GM12864 (cell line): ENCODE measurements around the gene TNFRSF14.

Experiments used
- DNase-seq: peaks from one replicate; pipeline ENCODE4 v3.0.0-alpha.2; 2011; ENCODE audit warnings: low read depth
- H3K4me3 ChIP-seq: 2 replicates; pipeline ENCODE4 v1.5.1; 2011; ENCODE audit warnings: mild to moderate bottlenecking, low read depth, low read length, control low read depth
- CTCF ChIP-seq: IDR thresholded peaks from 2 replicates; pipeline ENCODE4 v1.5.1; 2011; ENCODE audit warnings: low read depth, mild to moderate bottlenecking, moderate library complexity, low read length, control low read depth, inconsistent platforms; ENCODE audit errors: missing control alignments

TNFRSF14 gene

GRCh38 chr1:2537784-2538115 is 18.4 kb upstream of the TNFRSF14 start:
- no peak for TF ChIP-seq CTCF
- H3K4me3 ChIP-seq = no peak overlapping the region
- no peak for DNase-seq

GRCh38 chr1:2538376-2538775 is 17.8 kb upstream of the TNFRSF14 start:
- no peak for DNase-seq
- TF ChIP-seq CTCF = no peak
- no peak overlapping the region for H3K4me3 ChIP-seq

GRCh38 chr1:2538872-2539271 is 17.3 kb upstream of the TNFRSF14 start:
- DNase-seq = no peak
- no peak overlapping the region for H3K4me3 ChIP-seq
- no peak for TF ChIP-seq CTCF

GRCh38 chr1:2539312-2539907 is 16.8 kb upstream of the TNFRSF14 start:
- peak; percentile 56 for TF ChIP-seq CTCF
- DNase-seq = no peak
- H3K4me3 ChIP-seq = no peak overlapping the region

- TF ChIP-seq CTCF = no peak
- H3K4me3 ChIP-seq = no peak overlapping the region
- DNase-seq = no peak
Measured at GRCh38 chr1:2540816-2541492, 15.2 kb upstream of the TNFRSF14 start.

- no peak for TF ChIP-seq CTCF
- no peak for DNase-seq
- no peak overlapping the region for H3K4me3 ChIP-seq
Measured at GRCh38 chr1:2541619-2542245, 14.4 kb upstream of the TNFRSF14 start.
